ENCODE data around the gene ICAM4.
"Not testable (repeated sequence)": the region's sequence is repeated elsewhere in the genome, so short reads cannot be mapped to it uniquely, and the experiment has no call there.

Gene ICAM4

GRCh38 chr19:10335352-10335985 lies 48.7 kb downstream of the ICAM4 start:
- intact Hi-C loops (cut with DNase I; ENCODE audit: low total_unique reads), result no loop called here
- Histone ChIP-seq H3K36me3 (peaks cover 0 to 4% (median 0%) of the 10 kb centered on the region in 3 donors), H3K4me1 (peaks cover 0 to 30% (median 25%) of the 10 kb centered on the region in 4 donors), H3K9me3 (no peaks in the 10 kb centered on the region), H3K4me3 (peak overlapping the region; percentile 65), H3K27me3 (no peaks in the 10 kb centered on the region), H3K27ac (peak overlapping the region; percentile 80 to 81)
- TF ChIP-seq CTCF (IDR thresholded peaks at IDR 0.05), result no peak
- no peak for DNase-seq

GRCh38 chr19:10336725-10337124 lies 50.0 kb downstream of the ICAM4 start:
- DNase-seq; intact Hi-C loops (cut with DNase I; ENCODE audit: low total_unique reads); H3K36me3 ChIP-seq; H3K9me3 ChIP-seq; H3K27me3 ChIP-seq; H3K27ac ChIP-seq; H3K4me3 ChIP-seq: not testable (repeated sequence)
- H3K4me1 ChIP-seq, result peaks cover 0 to 28% (median 24%) of the 10 kb centered on the region in 4 donors
